CD4-positive, alpha-beta T cell treated with Interleukin-12 subunit alpha and Interleukin-12 subunit beta, for 1 hour (primary cell): Measurements from ENCODE around the gene DDX59.

Experiments
- DNase-seq: peaks from one replicate; pipeline ENCODE4 v3.0.0-alpha.2; 2020

The DDX59 gene

DNA sequence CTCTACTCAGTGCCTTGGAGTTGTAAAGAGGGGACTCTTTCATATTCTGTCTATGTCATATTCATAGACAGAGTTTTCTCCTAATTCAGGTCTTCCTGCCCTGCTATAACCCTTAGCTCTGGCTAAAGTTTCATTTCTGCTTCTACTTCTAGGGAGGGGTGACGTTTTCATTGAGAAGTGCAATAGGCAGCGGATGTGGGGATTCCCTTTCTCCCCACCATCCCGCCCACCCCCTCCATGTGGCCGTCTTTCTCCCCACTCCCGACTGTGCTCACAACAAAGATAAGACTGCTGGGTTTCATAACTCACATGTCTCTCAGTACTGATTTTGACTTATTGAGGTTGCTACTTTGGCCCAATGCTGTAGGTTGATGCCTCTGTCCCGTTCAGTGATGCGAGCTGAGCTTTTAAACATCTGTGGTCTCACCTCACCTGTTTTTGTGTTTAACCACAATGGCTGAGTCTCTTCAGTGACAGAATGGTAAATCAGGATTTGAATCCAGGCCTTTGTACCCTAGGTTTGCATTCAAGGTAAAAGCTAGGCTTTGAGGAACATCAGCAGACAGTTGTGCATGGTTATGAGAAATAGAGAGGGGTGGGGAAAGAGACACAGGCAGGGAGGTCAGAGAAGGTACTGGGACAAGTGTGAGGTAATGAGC lies 41.4 kb downstream of the DDX59 start:
- DNase-seq = peak; percentile 56

DNA sequence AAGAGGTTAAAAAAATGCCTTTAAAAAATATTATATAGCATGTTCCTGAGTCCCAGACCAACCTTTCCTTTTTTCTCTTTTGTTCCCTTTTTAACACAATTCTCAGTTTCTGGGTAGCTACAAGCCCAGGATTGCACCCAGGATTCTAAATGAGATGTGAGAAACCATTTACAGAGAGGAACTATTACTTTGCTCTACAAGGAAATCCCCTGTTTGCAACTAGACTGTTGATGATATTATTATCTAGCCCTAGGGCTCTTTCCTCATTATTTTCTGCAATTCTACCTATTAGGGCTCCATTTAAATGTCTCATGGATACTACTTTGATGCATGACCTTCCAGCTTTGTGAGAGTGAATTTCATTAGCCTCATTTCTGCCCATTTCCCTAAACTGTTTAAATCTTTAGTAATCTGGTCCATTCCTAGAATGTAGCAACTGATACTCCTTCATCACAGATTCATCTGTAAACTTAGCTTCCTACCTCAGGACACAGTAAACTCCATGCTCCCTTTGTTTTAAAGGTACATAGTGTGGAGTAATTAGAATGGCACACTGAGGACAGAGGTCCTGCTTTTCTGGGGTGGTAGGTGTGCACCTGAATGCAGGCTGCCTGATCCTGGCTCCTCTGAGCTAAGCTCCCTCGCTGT lies 42.0 kb downstream of the DDX59 start:
- DNase-seq = no peak

DNA sequence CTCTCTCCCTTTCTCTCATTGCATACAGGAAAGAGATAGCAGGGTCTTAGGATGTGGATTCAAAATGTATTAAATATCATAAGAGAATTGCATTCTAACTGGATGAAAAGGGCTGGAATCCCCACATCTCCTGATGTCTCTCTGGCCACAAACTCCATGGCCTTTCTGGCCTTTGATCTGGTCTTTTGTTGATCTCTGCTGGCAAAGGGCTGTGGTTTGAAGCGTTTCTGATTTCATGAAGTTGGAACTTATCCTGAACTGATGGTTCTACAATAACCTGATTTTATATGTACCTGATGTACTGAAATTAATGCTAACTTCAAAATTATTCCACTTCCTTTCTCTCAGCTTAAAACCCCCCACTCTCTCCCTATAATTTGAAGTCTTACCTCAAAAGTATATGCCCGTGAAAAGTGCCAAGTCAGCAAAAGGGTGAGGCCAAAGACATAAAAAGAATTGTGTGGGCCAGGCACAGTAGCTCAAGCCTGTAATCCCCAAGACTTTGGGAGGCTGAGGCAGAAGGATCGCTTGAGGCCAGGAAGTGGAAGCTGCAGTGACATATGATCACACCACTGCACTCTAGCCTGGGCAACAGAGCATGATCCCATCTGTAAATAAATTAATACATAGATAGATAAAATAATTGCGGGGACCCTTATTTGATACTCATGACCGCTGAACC lies 42.7 kb downstream of the DDX59 start:
- no peak for DNase-seq

DNA sequence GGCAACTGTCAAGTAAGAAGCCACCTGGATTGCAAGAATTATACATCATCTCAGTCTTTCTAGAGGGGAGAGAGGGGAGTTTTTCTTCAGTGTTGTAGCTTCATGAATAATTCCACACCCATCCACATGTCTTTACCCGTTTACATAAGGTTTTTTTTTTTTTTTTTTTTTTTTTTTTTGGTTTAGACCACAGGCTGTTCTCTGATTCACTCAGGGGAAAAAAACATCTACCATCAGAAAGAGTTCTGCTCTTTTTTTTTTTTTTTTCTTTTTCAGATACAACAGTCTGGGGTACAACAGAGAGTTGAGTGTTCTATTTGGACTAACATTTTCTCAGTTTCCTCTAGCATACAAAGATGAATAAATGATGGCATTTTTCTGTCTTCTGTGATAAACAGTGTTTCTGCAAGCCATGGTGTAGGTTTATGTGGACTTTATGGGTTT lies 44.3 kb downstream of the DDX59 start:
- DNase-seq = no peak

DNA sequence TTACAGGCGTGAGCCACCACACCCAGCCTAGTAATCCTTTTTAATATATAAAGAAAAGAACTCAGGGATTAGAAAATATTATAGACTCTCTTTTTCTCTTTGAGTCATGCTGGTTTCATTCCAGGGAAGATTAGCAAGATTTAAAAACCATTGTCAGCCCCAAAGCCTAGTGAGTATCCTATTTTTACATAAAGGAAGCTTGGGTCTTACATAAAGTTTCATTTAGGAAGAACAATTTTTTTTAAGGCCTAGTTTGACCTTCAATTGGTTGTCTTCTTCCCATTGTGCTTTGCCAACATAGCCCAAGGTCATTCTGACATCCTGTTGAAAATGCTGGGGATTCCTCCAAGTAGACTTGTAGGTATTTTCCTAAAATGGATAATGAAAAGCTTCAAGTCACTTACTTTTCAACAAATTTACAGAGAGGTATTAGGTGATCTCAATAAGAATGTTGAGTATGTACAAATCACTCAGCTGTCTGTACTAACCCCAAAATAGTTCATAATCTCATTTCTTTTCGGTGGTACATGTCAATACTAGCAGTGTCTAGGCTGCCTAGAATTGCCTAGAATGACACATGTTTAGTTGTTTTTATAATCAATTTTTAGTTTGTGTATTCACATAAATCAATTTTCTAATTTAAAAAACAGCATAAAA lies 44.9 kb downstream of the DDX59 start:
- no peak for DNase-seq

DNA sequence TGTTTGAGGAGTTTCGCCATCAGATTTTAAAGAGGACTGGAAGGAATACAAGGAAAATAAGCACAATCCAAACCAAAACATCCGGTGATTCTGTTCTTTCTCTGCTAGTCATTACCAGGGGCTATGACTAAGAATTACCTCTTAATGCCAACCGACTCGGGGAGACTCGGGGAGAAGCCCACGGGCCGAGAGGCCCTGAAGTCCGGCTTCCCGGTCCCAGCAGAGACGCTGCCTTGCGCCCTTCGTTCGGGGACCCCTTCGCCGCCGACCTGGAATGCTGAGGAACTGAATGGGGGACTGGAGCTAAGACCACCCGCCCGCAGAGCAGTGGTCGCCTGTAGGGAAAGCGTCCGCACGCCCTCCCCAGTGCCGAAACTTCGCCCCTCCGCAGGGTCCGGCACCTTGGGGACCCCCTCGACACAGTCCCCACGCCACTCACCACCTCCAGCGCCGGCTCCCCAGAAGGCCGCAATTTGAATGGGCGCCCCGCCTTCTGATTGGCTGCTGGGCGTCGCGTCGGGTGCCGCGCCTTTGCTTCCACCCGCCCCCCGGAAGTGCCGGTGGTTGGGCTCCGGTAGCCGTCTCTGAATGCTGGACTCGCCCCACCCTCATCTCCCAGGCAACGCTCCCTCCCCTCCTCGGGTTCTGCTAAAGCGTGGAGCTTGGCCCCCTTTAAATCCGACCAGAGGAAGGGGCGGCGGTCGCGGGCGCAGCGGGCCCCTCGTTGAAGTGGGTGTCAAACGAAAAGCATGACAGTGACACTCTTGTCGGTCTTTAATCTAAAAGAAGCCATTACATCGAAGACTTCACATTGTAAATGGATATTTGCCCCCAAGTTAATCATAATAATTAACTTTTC lies 49.2 kb downstream of the DDX59 start, which contains the start of gene KIF14:
Gene KIF14, minus strand, starts transcription at position 479 of the 859 bp plus-strand sequence. CDS start 2,028 bp downstream, outside the sequence.
- DNase-seq = peak; percentile 93

DNA sequence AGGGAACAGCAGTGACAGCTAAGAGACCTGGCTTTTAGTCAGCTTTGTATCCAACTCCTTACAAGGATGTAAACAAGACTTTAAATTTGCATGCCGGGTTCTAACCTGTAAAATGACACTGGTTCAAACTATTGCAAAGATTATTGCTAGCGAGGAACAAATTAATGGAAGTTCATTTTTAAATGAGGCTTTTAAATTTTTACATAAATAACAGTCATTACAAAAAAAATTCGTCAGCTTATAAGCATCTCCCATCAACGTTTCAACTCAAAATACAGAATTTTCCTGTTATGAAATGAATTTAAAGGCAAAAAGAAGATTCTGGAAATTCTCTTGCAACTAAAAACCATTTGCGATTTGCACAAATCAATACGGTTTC lies 49.8 kb downstream of the DDX59 start:
- DNase-seq = no peak

DNA sequence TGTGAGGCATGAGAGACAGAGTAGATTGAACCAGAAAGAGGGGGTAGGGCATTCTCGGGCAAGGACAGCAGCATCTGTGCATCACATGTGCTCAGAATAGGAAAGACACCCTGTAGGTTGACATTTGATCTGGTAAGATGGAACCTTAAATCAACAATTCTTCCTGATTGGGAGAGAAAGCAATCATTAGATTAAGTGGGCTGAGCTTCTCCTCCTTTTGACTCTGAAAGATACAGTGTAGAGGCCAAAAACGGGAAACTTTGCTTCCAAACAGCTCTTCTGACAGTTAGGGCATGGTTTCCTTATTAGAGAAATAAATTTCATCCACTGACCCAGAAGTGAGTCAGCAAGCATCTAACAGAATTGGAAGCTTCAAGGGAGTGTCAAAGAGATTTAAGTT lies 58.9 kb downstream of the DDX59 start:
- no peak for DNase-seq

DNA sequence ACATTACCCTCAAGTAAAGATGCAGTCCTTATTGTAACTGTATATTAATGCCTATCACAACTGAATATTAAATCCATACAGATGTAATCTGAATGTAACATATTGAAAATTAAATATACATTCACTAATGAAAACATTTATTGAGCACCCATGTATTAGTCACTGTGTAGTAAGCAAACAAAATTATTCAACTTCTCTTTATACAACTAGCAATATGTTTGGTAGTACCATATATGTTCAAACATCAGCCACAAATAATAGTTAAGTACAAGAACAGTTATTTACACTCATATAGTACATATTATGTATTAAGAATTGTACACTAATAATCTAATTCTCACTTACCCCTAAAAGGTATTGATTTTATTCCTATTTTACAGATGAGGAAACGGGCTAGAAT lies 67.1 kb downstream of the DDX59 start:
- DNase-seq = no peak
